Measurements from ENCODE around the gene KDM1A. TPM values are rescaled to one million over a fixed set of nuclear protein-coding genes. Genes with fewer than 3 reads are reported as not detected.

Gene KDM1A
- total RNA-seq, 4 donors from 2014 or later: 44.4 to 56.5 (median 52.2) TPM

DNA sequence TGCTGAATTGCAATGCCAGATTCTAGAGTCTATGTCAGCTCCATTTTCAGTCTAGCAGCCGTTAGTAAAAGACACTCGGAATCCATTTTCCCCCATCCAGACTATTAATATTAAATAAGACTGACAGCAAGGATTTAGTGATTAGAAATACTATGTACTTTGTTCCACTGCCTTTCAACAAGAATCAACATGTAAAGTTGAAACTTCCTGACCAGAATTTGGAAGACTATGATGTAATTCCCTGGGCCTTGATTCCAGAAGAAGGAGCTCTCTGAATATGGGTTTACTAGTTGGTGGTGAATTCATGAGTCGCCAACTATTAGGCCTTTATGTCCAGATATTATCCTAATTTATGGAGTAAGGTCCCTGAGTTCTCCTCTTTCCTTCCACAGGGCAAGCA lies 24.8 kb downstream of the KDM1A start:
- no peak overlapping the region for H3K4me3 ChIP-seq
- peaks cover 0 to 14% (median 0%) of the 10 kb centered on the region in 4 donors for H3K4me1 ChIP-seq
- no peak for DNase-seq (ENCODE audit: low spot score in 2 of 2)
- no peaks in the 10 kb centered on the region for H3K27me3 ChIP-seq
- no peak for TF ChIP-seq POLR2A (IDR thresholded peaks at IDR 0.05)
- TF ChIP-seq CTCF (IDR thresholded peaks at IDR 0.05): no peak
- no peak for TF ChIP-seq EP300 (IDR thresholded peaks at IDR 0.05)
- no peaks in the 10 kb centered on the region for H3K36me3 ChIP-seq
- H3K9me3 ChIP-seq: no peaks in the 10 kb centered on the region
- no peak overlapping the region for H3K27ac ChIP-seq
- 71 to 76% methylated on average over 3 of the region's 3 CpGs for WGBS, 2 donors

DNA sequence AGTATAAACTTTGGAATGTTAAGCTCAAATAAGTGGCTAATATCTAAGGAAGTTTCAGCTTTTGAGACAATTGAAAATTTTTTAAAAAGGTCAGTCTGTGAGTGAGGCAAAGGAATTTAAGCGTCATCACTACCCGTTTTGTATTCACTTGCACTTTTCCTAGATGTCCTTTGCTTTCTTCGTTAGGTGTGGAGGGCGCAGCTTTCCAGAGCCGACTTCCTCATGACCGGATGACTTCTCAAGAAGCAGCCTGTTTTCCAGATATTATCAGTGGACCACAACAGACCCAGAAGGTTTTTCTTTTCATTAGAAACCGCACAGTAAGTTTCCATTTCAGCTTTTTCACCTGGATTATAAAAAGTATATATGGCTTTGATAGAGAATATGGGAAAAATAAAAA lies 30.9 kb downstream of the KDM1A start:
- H3K4me3 ChIP-seq: no peak overlapping the region
- no peaks in the 10 kb centered on the region for H3K27me3 ChIP-seq
- no peaks in the 10 kb centered on the region for H3K9me3 ChIP-seq
- no peak for DNase-seq (ENCODE audit: low spot score in 2 of 2)
- H3K4me1 ChIP-seq: no peaks in the 10 kb centered on the region
- WGBS, 2 donors: 65 to 70% methylated on average over 7 of the region's 7 CpGs
- no peak for TF ChIP-seq EP300 (IDR thresholded peaks at IDR 0.05)
- no peak for TF ChIP-seq POLR2A (IDR thresholded peaks at IDR 0.05)
- TF ChIP-seq CTCF (IDR thresholded peaks at IDR 0.05): no peak
- H3K36me3 ChIP-seq: peaks cover 0 to 34% (median 0%) of the 10 kb centered on the region in 3 donors
- no peak overlapping the region for H3K27ac ChIP-seq

DNA sequence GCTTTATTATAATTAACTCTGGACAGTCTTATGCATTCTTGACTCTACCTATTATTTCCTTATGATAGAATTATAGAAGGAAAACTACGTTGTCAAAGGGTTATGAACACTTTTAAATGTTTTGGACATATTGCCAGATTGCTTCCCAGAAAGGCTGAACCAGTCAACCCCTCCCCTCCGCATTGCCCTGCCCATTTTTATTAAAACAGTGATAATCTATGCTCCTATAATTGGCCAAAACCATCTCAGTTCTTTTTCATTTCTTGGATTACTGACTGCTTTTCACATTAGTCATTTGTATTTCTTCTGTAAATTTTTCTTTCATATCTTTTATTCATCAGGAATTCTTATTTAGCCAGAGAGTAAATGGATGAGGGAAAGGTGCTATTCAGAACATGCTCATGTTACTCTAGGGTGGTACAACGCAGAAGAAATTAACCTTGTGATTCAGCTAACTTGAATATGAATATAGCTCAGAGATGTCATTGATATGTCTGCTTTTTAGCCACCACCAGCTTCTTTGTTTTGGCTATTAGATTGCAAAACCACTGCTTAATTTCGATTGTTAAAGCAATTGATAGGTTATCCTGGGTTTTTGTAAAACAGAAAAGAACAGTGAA lies 32.1 kb downstream of the KDM1A start:
- Histone ChIP-seq H3K36me3 (peaks cover 0 to 40% (median 0%) of the 10 kb centered on the region in 3 donors), H3K27ac (no peak overlapping the region), H3K4me1 (no peaks in the 10 kb centered on the region), H3K4me3 (no peak overlapping the region), H3K9me3 (no peaks in the 10 kb centered on the region), H3K27me3 (no peaks in the 10 kb centered on the region)
- no peak for DNase-seq (ENCODE audit: low spot score in 2 of 2)
- TF ChIP-seq POLR2A (IDR thresholded peaks at IDR 0.05): no peak
- no peak for TF ChIP-seq CTCF (IDR thresholded peaks at IDR 0.05)
- TF ChIP-seq EP300 (IDR thresholded peaks at IDR 0.05): no peak
- 83 to 85% methylated on average over 4 of the region's 4 CpGs for WGBS, 2 donors

GRCh38 chr1:23057301-23057700 lies 38.0 kb downstream of the KDM1A start:
- H3K4me3 ChIP-seq: no peak overlapping the region
- TF ChIP-seq EP300 (IDR thresholded peaks at IDR 0.05) (no peak), CTCF (IDR thresholded peaks at IDR 0.05) (no peak), POLR2A (IDR thresholded peaks at IDR 0.05) (no peak)
- WGBS, 2 donors: 90 to 92% methylated on average over 5 of the region's 5 CpGs
- no peaks in the 10 kb centered on the region for H3K27me3 ChIP-seq
- H3K4me1 ChIP-seq: no peaks in the 10 kb centered on the region
- H3K9me3 ChIP-seq: no peaks in the 10 kb centered on the region
- peaks cover 0 to 85% (median 8%) of the 10 kb centered on the region in 3 donors for H3K36me3 ChIP-seq
- no peak for DNase-seq (ENCODE audit: low spot score in 2 of 2)
- H3K27ac ChIP-seq: no peak overlapping the region

DNA sequence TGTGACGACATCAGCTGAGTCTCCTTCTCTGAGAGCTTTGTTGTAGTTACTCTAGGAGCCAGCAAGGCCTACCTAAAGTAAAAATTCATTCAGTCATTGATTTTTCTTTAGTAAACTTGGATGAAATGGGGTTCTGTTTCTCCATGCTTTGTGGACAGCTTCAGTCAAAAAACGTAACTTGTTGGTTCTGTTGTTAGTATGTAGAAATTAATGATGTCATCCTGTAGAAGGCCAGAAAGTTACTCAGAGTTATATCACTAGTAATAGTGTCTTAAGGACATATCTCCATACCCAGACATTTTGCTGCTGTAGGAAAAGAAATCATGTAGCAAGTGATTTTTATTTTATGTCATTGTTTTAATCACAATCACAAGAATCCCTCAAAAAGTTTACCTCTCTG lies 43.0 kb downstream of the KDM1A start:
- H3K36me3 ChIP-seq: peaks cover 0 to 94% (median 8%) of the 10 kb centered on the region in 3 donors
- no peaks in the 10 kb centered on the region for H3K9me3 ChIP-seq
- WGBS, 2 donors: 79 to 82% methylated on average over 2 of the region's 2 CpGs
- no peak overlapping the region for H3K27ac ChIP-seq
- H3K4me3 ChIP-seq: no peak overlapping the region
- TF ChIP-seq CTCF (IDR thresholded peaks at IDR 0.05) (no peak), POLR2A (IDR thresholded peaks at IDR 0.05) (no peak), EP300 (IDR thresholded peaks at IDR 0.05) (no peak)
- H3K27me3 ChIP-seq: no peaks in the 10 kb centered on the region
- no peak for DNase-seq (ENCODE audit: low spot score in 2 of 2)
- H3K4me1 ChIP-seq: no peaks in the 10 kb centered on the region

Data from tibial nerve (tissue), 4 donors.